ENCODE measurements around the gene BHLHA9. TPM values are rescaled to one million over a fixed set of nuclear protein-coding genes. Genes with fewer than 3 reads are reported as not detected.

The BHLHA9 gene
- total and polyA plus RNA-seq, 2 of the 8 experiments (the other 6 are each of a cell fraction or from before 2014, with no cell fraction given), result 0.29 to 0.34 TPM

- WGBS, 2 experiments (ENCODE audit: extremely low coverage in 1 of 2, insufficient coverage in 1 of 2, insufficient read length in 1 of 2, insufficient replicate concordance in 2 of 2, low coverage in 1 of 2, low lambda C conversion rate in 2 of 2, missing lambda C conversion rate in 1 of 2), result 90% methylated on average over 6 of the region's 9 CpGs; no CpG with 5 or more reads in 1 of the 2 experiments
- H4K5ac ChIP-seq (ENCODE audit: insufficient read length, low read depth, low read length), result no peak overlapping the region
- no peak overlapping the region for H3K27ac ChIP-seq (ENCODE audit: low read depth, low read length)
- H3K23ac ChIP-seq (ENCODE audit: insufficient read length), result no peak overlapping the region
- no peaks in the 10 kb centered on the region for H3K79me2 ChIP-seq (ENCODE audit: control insufficient read depth in 1 of 2, insufficient read depth in 2 of 2, low read length in 2 of 2)
- DNase-seq (ENCODE audit: low read depth in 1 of 2, low spot score in 2 of 2), result no peak
- no peak overlapping the region for H3K56ac ChIP-seq (replicated peaks; ENCODE audit: insufficient read length, low read depth, low read length)
- H3K4me1 ChIP-seq (replicated peaks in 1 of 4; ENCODE audit: control insufficient read depth in 3 of 4, insufficient read depth in 4 of 4, low read length in 3 of 4), result no peaks in the 10 kb centered on the region; a peak in 2 of 7 replicates
- H2BK5ac ChIP-seq (ENCODE audit: low read depth, low read length), result no peak overlapping the region
- no peak overlapping the region for H3K18ac ChIP-seq (ENCODE audit: extremely low read depth, low read length)
- H4K91ac ChIP-seq (replicated peaks; ENCODE audit: insufficient read length, low read length), result no peak overlapping the region
- H3K36me3 ChIP-seq (ENCODE audit: control insufficient read depth in 2 of 4, insufficient read depth in 4 of 4, low read length in 3 of 4), result no peaks in the 10 kb centered on the region; a peak in 1 of 8 replicates
- H3K79me1 ChIP-seq (ENCODE audit: low read depth, low read length), result no peaks in the 10 kb centered on the region
- no peak for FAIRE-seq
- H2AK5ac ChIP-seq (ENCODE audit: low read depth, low read length), result no peak overlapping the region
- no peak overlapping the region for H3K4me3 ChIP-seq (ENCODE audit: extremely low read depth in 1 of 4, insufficient read depth in 2 of 4, low read depth in 3 of 4, low read length in 4 of 4)
- TF ChIP-seq GABPA (IDR thresholded peaks at IDR 0.05; ENCODE audit: borderline replicate concordance, insufficient read depth, low read length), result no peak
- peaks cover 5% of the 10 kb centered on the region; the same call in 1 of the 2 replicates for H3K23me2 ChIP-seq (ENCODE audit: low read depth, low read length)
- H2AFZ ChIP-seq (ENCODE audit: low read length), result no peak overlapping the region
- no peak overlapping the region for H3K4ac ChIP-seq (replicated peaks; ENCODE audit: insufficient read length, low read depth, low read length)
- no peak overlapping the region for H2BK15ac ChIP-seq (ENCODE audit: low read length)
- no peak overlapping the region for H3K4me2 ChIP-seq (ENCODE audit: insufficient read depth in 1 of 2, low read depth in 2 of 2, low read length in 2 of 2)
- no peak overlapping the region for H3K14ac ChIP-seq (ENCODE audit: insufficient read length)
- POLR2A ChIA-PET (ENCODE audit: partially characterized antibody), result no interaction called here
- H4K8ac ChIP-seq (ENCODE audit: extremely low read depth, insufficient read depth, low read length), result no peak overlapping the region
- no peak overlapping the region for H2BK12ac ChIP-seq (ENCODE audit: low read depth, low read length)
- CTCF ChIA-PET (ENCODE audit: partially characterized antibody), result interaction anchor here (0.6 to 1.6 kb wide), 4 partner anchors 16 to 807 kb away, joined by 3 to 5 read pairs (median 3); partner anchors contain the start of gene TRARG1
- no peak overlapping the region for H3K9ac ChIP-seq (replicated peaks in 1 of 4; ENCODE audit: extremely low read depth in 1 of 4, low read depth in 3 of 4, low read length in 3 of 4)
- H3K27me3 ChIP-seq (replicated peaks in 1 of 4; ENCODE audit: control insufficient read depth in 3 of 4, extremely low read depth in 1 of 4, insufficient read depth in 3 of 4, low read length in 3 of 4), result peaks cover 6 to 17% (median 16%) of the 10 kb centered on the region in 4 experiments
- H2BK120ac ChIP-seq (replicated peaks; ENCODE audit: low read depth, low read length), result no peak overlapping the region
- H3K9me3 ChIP-seq (ENCODE audit: insufficient read depth in 2 of 2, low read depth in 1 of 2, low read length in 1 of 2), result no peaks in the 10 kb centered on the region
- no peak overlapping the region for H2BK20ac ChIP-seq (ENCODE audit: low read length)
- peaks cover 0 to 2% of the 10 kb centered on the region in 2 experiments for H4K20me1 ChIP-seq (replicated peaks in 1 of 2; ENCODE audit: control insufficient read depth in 1 of 2, insufficient read depth in 2 of 2, low read length in 2 of 2)
Measured at GRCh38 chr17:1264196-1264595, 6.0 kb upstream of the BHLHA9 start.
